AG04450 (cell line): ENCODE data around the gene MYLK. TPM values are rescaled to one million over a fixed set of nuclear protein-coding genes. Genes with fewer than 3 reads are reported as not detected.

Experiments
- CTCF ChIA-PET: fragments of 300-600, 350-600 bp; formaldehyde crosslinking; extraction: SDS; loops from one replicate; lab custom pipeline; 2022; ENCODE audit warnings: antibody characterized with exemption, inconsistent platforms; lab: Charles Lee
- POLR2A ChIA-PET: fragments of 350-600 bp; formaldehyde crosslinking; extraction: SDS; loops from one replicate; lab custom pipeline; 2021; ENCODE audit warnings: antibody characterized with exemption, inconsistent platforms; lab: Yijun Ruan, JAX
- DNase-seq: peaks from one replicate; pipeline ENCODE4 v3.0.0-alpha.2; 2011; ENCODE audit warnings: low read depth, low spot score
- H3K27ac ChIP-seq: one replicate; pipeline ENCODE4 v1.5.1; 2012; ENCODE audit warnings: low read depth, low read length, control low read depth
- H3K27me3 ChIP-seq: one replicate; pipeline ENCODE4 v1.6.0; 2012; ENCODE audit warnings: low read length; ENCODE audit not compliant: control insufficient read depth, insufficient read depth
- H3K4me3 ChIP-seq: 2 replicates; pipeline ENCODE4 v1.5.1; 2011; ENCODE audit warnings: mild to moderate bottlenecking, low read depth, low read length, control low read depth
- H3K9me3 ChIP-seq: 2 replicates; pipeline ENCODE4 v1.5.1; 2012; ENCODE audit warnings: low read length; ENCODE audit not compliant: control insufficient read depth, insufficient read depth
- CTCF ChIP-seq: IDR thresholded peaks from 2 replicates; pipeline ENCODE4 v1.5.1; 2011; ENCODE audit warnings: low read depth, low read length, control low read depth, inconsistent platforms
- polyA plus RNA-seq: library from polyadenylated mRNA; depleted of rRNA; stranded (reverse); fragments of >200 nt; gene quantifications from 2 replicates; pipeline ENCODE4 v1.2.3, GENCODE V29; 2011

The MYLK gene
- polyA plus RNA-seq, 1 experiment: 1,320 TPM

GRCh38 chr3:123752228-123752627, 131.9 kb downstream of the MYLK start:
- H3K27ac ChIP-seq: no peak overlapping the region
- DNase-seq: no peak
- H3K4me3 ChIP-seq: no peak overlapping the region
- H3K27me3 ChIP-seq: no peaks in the 10 kb centered on the region
- no peak for TF ChIP-seq CTCF
- peaks cover 4% of the 10 kb centered on the region; the same call in 1 of the 2 replicates for H3K9me3 ChIP-seq
- POLR2A ChIA-PET: no interaction called here
- CTCF ChIA-PET: interaction anchor here (2.3 kb wide), 1 partner anchor 29 kb away, joined by 8 read pairs; no protein-coding TSS in a partner anchor

- Histone ChIP-seq H3K27me3 (no peaks in the 10 kb centered on the region), H3K27ac (peak overlapping the region; percentile 62), H3K9me3 (peaks cover 4% of the 10 kb centered on the region; the same call in 1 of the 2 replicates), H3K4me3 (no peak overlapping the region)
- DNase-seq: no peak
- ChIA-PET POLR2A (interaction anchor here (2.3 kb wide), 1 partner anchor 22 kb away, joined by 20 read pairs; no protein-coding TSS in a partner anchor), CTCF (no interaction called here)
- TF ChIP-seq CTCF: no peak
Measured at GRCh38 chr3:123751433-123751832, 132.7 kb downstream of the MYLK start.

- no peak overlapping the region for H3K4me3 ChIP-seq
- ChIA-PET CTCF (interaction anchor here (0.8 to 2.9 kb wide), 4 partner anchors 9 to 131 kb away, joined by 3 to 13 read pairs (median 6); no protein-coding TSS in a partner anchor), POLR2A (interaction anchor here (1.0 to 2.9 kb wide), 9 partner anchors 10 to 117 kb away, joined by 3 to 35 read pairs (median 19); no protein-coding TSS in a partner anchor)
- peak; percentile 24; the same call in 1 of the 2 replicates for TF ChIP-seq CTCF
- DNase-seq: peak; percentile 88
- H3K27ac ChIP-seq: peak overlapping the region; percentile 97
- H3K9me3 ChIP-seq: peaks cover 4% of the 10 kb centered on the region; the same call in 1 of the 2 replicates
- no peaks in the 10 kb centered on the region for H3K27me3 ChIP-seq
Measured at GRCh38 chr3:123750659-123751420, 133.3 kb downstream of the MYLK start.

GRCh38 chr3:123750209-123750608, 133.9 kb downstream of the MYLK start:
- ChIA-PET CTCF (interaction anchor here (0.6 to 2.9 kb wide), 5 partner anchors 9 to 131 kb away, joined by 3 to 13 read pairs (median 5); no protein-coding TSS in a partner anchor), POLR2A (interaction anchor here (0.5 to 2.9 kb wide), 13 partner anchors 8 to 319 kb away, joined by 3 to 35 read pairs (median 7); no protein-coding TSS in a partner anchor)
- DNase-seq: no peak
- H3K4me3 ChIP-seq: no peak overlapping the region
- H3K9me3 ChIP-seq: peaks cover 4% of the 10 kb centered on the region; the same call in 1 of the 2 replicates
- H3K27ac ChIP-seq: peak overlapping the region; percentile 97
- no peaks in the 10 kb centered on the region for H3K27me3 ChIP-seq
- no peak for TF ChIP-seq CTCF
